DND-41 (cell line): Measurements from ENCODE around the gene NEAT1.
A peak's percentile ranks its signal among the peaks of the same experiment; 100 is the strongest.
"Not testable (repeated sequence)": the region's sequence is repeated elsewhere in the genome, so short reads cannot be mapped to it uniquely, and the experiment has no call there.

Source experiments
- ATAC-seq: fragments of 200-7000 bp; cut with Tn5 transposase; 3 replicates; pipeline ENCODE4 v1.9.1; 2021; ENCODE audit warnings: low read depth; ENCODE audit not compliant: insufficient read depth
- DNase-seq: peaks from one replicate; pipeline ENCODE4 v3.0.0-alpha.2; 2020
- H2AFZ ChIP-seq: 2 replicates; pipeline ENCODE4 v1.6.0; 2012; ENCODE audit warnings: low read depth, low read length
- H3K27ac ChIP-seq: 2 replicates; pipeline ENCODE4 v1.5.1; 2012; ENCODE audit warnings: low read length, inconsistent platforms
- H3K27me3 ChIP-seq: fragments of 200-600 bp; sonication (generic); 2 replicates; pipeline ENCODE4 v1.6.0; 2012; ENCODE audit warnings: low read length, mild to moderate bottlenecking, inconsistent platforms; ENCODE audit not compliant: insufficient read depth, poor library complexity
- H3K36me3 ChIP-seq: 2 replicates; pipeline ENCODE4 v1.5.1; 2012; ENCODE audit warnings: low read length, inconsistent platforms; ENCODE audit not compliant: insufficient read depth
- H3K4me1 ChIP-seq: 2 replicates; pipeline ENCODE4 v1.5.1; 2012; ENCODE audit warnings: mild to moderate bottlenecking, low read length; ENCODE audit not compliant: insufficient read depth
- H3K4me2 ChIP-seq: 2 replicates; pipeline ENCODE4 v1.6.0; 2012; ENCODE audit warnings: mild to moderate bottlenecking, moderate library complexity, low read length, inconsistent platforms; ENCODE audit not compliant: insufficient read depth
- H3K4me3 ChIP-seq, 2 experiments: fragments of 200-600 bp in 1 of 2; shearing (Covaris generic) in 1 of 2; 2 replicates each; pipeline ENCODE4 v1.5.1; 2012 to 2016; ENCODE audit warnings: inconsistent platforms in 2 of 2, low read length in 2 of 2, mild to moderate bottlenecking in 2 of 2, low read depth in 1 of 2, moderate library complexity in 1 of 2
- H3K79me2 ChIP-seq: 2 replicates; pipeline ENCODE4 v1.6.0; 2012; ENCODE audit warnings: low read length, inconsistent platforms; ENCODE audit not compliant: insufficient read depth
- H3K9ac ChIP-seq: 2 replicates; pipeline ENCODE4 v1.6.0; 2012; ENCODE audit warnings: low read depth, mild to moderate bottlenecking, inconsistent platforms, low read length, moderate library complexity
- H3K9me3 ChIP-seq: 2 replicates; pipeline ENCODE4 v1.5.1; 2012; ENCODE audit warnings: low read length, moderate library complexity, mild to moderate bottlenecking, inconsistent platforms; ENCODE audit not compliant: insufficient read depth, severe bottlenecking
- H4K20me1 ChIP-seq: 2 replicates; pipeline ENCODE4 v1.6.0; 2012; ENCODE audit warnings: low read length; ENCODE audit not compliant: insufficient read depth
- CTCF ChIP-seq: IDR thresholded peaks from 2 replicates; pipeline ENCODE4 v1.5.1; 2012; ENCODE audit warnings: borderline replicate concordance, low read length, moderate library complexity, mild to moderate bottlenecking; ENCODE audit not compliant: poor library complexity, severe bottlenecking; ENCODE audit errors: extremely low read depth
- EZH2 ChIP-seq: IDR thresholded peaks from 3 replicates; pipeline ENCODE4 v1.6.1; 2012; ENCODE audit warnings: borderline replicate concordance, low read depth, mild to moderate bottlenecking, moderate library complexity, low read length, inconsistent platforms; ENCODE audit not compliant: severe bottlenecking

Gene NEAT1

GRCh38 chr11:65412271-65413076, 10.1 kb upstream of the NEAT1 start:
- no peak for TF ChIP-seq EZH2
- TF ChIP-seq CTCF, result no peak
- H4K20me1 ChIP-seq, result no peaks in the 10 kb centered on the region
- H3K36me3 ChIP-seq, result peaks cover 47% of the 10 kb centered on the region
- H3K27me3 ChIP-seq, result no peaks in the 10 kb centered on the region
- H3K4me1 ChIP-seq, result peaks cover 18% of the 10 kb centered on the region
- H3K9me3 ChIP-seq, result no peaks in the 10 kb centered on the region
- no peak overlapping the region for H3K27ac ChIP-seq
- H3K4me2 ChIP-seq, result no peak overlapping the region
- no peak overlapping the region for H3K4me3 ChIP-seq
- H2AFZ ChIP-seq, result no peak overlapping the region
- no peak overlapping the region for H3K9ac ChIP-seq
- no peak for DNase-seq
- H3K79me2 ChIP-seq, result peaks cover 12% of the 10 kb centered on the region
- ATAC-seq, result no peak

- Histone ChIP-seq H3K79me2 (peaks cover 19% of the 10 kb centered on the region), H3K36me3 (peaks cover 45% of the 10 kb centered on the region), H3K4me1 (peaks cover 25% of the 10 kb centered on the region)
- ATAC-seq, DNase-seq, H4K20me1 ChIP-seq, H3K9me3 ChIP-seq, H3K27me3 ChIP-seq, H3K27ac ChIP-seq, H2AFZ ChIP-seq, H3K4me2 ChIP-seq, H3K4me3 ChIP-seq, H3K9ac ChIP-seq: not testable (repeated sequence)
Observed at GRCh38 chr11:65413077-65413664, 9.4 kb upstream of the NEAT1 start.

- no peaks in the 10 kb centered on the region for H3K27me3 ChIP-seq
- H3K27ac ChIP-seq, result 0 out of 2 replicates have a peak overlapping the region, but pooled peaks have one; percentile 2
- H3K4me2 ChIP-seq, result no peak overlapping the region
Observed at GRCh38 chr11:65414776-65415498, 7.7 kb upstream of the NEAT1 start.

More at GRCh38 chr11:65414776-65415498, 7.7 kb upstream of the NEAT1 start:
- no peak for DNase-seq
- Histone ChIP-seq H3K4me1 (peaks cover 43% of the 10 kb centered on the region), H4K20me1 (no peaks in the 10 kb centered on the region), H3K9ac (no peak overlapping the region), H3K79me2 (peaks cover 36% of the 10 kb centered on the region), H3K4me3 (no peak overlapping the region), H3K36me3 (peaks cover 29% of the 10 kb centered on the region), H2AFZ (no peak overlapping the region), H3K9me3 (no peaks in the 10 kb centered on the region)
- ATAC-seq, result no peak
- TF ChIP-seq EZH2, result no peak
- TF ChIP-seq CTCF, result no peak
